Esophagus muscularis mucosa (tissue), 4 donors: Measurements from ENCODE around the gene KRTAP12-3.

Experiments
- EP300 ChIP-seq: sonication (generic); formaldehyde crosslinking; IDR thresholded peaks from one replicate; pipeline ENCODE4 v1.6.1; 2017; ENCODE audit warnings: antibody characterized with exemption
- POLR2A ChIP-seq: fragments of 450-650 bp; IDR thresholded peaks from one replicate; pipeline ENCODE4 v1.6.1; 2017; ENCODE audit warnings: antibody characterized with exemption, moderate library complexity, mild to moderate bottlenecking, low read depth
- POLR2AphosphoS5 ChIP-seq, 2 donors: sonication (generic); formaldehyde crosslinking; IDR thresholded peaks; one replicate each; pipeline ENCODE4 v1.6.1; 2017; ENCODE audit warnings: antibody characterized with exemption in 2 of 2
- TF ChIP-seq, protein P1 (sequence below), 3 experiments: fragments of 200-600 bp in 2 of 3; fragments of 450-650 bp in 1 of 3; sonication (generic) in 2 of 3; IDR thresholded peaks; one replicate each; pipeline ENCODE4 v1.5.1; 2017 to 2019; ENCODE audit warnings: antibody characterized with exemption in 3 of 3, mild to moderate bottlenecking in 2 of 3, moderate library complexity in 1 of 3

DNA sequence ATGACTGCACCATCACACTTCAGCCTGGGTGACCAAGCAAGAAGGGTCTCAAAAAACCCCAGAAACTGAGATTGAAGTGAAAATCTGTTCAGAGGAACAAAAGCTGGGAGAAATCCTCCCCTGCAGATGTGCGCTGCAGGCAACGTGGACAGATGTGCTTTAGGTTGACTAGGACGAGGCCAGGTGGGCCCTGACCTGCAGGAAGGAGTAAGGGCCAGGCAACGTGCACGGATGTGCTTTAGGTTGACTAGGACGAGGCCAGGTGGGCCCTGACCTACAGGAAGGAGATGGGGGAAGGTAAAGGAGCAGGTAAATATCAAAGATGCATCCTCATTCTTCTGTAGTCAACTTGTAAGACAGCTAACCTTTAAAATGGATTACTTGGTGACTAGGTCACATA lies 26.8 kb downstream of the KRTAP12-3 start:
- TF ChIP-seq, protein P1, sequence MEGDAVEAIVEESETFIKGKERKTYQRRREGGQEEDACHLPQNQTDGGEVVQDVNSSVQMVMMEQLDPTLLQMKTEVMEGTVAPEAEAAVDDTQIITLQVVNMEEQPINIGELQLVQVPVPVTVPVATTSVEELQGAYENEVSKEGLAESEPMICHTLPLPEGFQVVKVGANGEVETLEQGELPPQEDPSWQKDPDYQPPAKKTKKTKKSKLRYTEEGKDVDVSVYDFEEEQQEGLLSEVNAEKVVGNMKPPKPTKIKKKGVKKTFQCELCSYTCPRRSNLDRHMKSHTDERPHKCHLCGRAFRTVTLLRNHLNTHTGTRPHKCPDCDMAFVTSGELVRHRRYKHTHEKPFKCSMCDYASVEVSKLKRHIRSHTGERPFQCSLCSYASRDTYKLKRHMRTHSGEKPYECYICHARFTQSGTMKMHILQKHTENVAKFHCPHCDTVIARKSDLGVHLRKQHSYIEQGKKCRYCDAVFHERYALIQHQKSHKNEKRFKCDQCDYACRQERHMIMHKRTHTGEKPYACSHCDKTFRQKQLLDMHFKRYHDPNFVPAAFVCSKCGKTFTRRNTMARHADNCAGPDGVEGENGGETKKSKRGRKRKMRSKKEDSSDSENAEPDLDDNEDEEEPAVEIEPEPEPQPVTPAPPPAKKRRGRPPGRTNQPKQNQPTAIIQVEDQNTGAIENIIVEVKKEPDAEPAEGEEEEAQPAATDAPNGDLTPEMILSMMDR (IDR thresholded peaks at IDR 0.05) = no peak
- TF ChIP-seq POLR2A (no peak), POLR2AphosphoS5 (IDR thresholded peaks at IDR 0.05) (no peak), EP300 (no peak)
